Measurements from ENCODE around the gene RAB40B.

The RAB40B gene

DNA sequence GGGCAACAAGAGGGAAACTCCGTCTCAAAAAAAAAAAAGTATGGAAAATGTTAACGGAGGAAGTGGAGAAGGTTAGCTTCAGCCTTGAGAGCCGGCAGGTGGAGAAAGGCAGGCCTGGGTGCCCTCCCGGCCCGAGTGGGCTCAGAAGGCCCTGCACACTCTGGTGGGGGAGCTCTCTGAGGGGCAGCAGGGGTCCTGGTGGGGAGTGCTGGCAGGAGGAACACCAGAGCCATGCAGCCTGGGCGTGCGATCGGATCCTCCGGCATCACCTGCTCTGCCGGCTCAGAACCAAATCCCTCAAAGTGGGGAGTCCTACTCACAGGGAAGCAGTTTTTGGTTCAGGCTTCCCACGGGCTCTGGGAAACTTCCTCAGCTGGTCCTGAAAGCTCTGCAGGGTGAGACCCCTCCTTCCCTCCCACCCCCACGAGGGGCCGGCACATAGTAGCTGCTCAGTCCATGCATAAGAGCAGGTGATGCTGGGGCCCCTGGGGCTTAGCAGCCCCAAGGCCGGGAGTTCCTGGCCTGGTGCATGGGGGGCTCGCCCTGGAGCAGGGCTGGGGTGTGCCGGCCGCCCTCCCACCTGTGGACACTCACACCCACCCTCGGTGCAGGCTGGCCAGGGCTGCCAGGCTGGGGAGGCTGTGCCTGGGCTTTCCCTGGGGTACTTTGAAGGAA, 38.1 kb upstream of the RAB40B start:
- CTCF ChIA-PET = no interaction called here
- H3K27ac ChIP-seq = no peak overlapping the region
- TF ChIP-seq, protein P1, sequence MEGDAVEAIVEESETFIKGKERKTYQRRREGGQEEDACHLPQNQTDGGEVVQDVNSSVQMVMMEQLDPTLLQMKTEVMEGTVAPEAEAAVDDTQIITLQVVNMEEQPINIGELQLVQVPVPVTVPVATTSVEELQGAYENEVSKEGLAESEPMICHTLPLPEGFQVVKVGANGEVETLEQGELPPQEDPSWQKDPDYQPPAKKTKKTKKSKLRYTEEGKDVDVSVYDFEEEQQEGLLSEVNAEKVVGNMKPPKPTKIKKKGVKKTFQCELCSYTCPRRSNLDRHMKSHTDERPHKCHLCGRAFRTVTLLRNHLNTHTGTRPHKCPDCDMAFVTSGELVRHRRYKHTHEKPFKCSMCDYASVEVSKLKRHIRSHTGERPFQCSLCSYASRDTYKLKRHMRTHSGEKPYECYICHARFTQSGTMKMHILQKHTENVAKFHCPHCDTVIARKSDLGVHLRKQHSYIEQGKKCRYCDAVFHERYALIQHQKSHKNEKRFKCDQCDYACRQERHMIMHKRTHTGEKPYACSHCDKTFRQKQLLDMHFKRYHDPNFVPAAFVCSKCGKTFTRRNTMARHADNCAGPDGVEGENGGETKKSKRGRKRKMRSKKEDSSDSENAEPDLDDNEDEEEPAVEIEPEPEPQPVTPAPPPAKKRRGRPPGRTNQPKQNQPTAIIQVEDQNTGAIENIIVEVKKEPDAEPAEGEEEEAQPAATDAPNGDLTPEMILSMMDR (conservative IDR thresholded peaks at IDR 0.05; ENCODE audit: low read depth) = no peak
- no peak for DNase-seq (ENCODE audit: low spot score)
- POLR2A ChIA-PET (ENCODE audit: low non-redundant PET) = no interaction called here

DNA sequence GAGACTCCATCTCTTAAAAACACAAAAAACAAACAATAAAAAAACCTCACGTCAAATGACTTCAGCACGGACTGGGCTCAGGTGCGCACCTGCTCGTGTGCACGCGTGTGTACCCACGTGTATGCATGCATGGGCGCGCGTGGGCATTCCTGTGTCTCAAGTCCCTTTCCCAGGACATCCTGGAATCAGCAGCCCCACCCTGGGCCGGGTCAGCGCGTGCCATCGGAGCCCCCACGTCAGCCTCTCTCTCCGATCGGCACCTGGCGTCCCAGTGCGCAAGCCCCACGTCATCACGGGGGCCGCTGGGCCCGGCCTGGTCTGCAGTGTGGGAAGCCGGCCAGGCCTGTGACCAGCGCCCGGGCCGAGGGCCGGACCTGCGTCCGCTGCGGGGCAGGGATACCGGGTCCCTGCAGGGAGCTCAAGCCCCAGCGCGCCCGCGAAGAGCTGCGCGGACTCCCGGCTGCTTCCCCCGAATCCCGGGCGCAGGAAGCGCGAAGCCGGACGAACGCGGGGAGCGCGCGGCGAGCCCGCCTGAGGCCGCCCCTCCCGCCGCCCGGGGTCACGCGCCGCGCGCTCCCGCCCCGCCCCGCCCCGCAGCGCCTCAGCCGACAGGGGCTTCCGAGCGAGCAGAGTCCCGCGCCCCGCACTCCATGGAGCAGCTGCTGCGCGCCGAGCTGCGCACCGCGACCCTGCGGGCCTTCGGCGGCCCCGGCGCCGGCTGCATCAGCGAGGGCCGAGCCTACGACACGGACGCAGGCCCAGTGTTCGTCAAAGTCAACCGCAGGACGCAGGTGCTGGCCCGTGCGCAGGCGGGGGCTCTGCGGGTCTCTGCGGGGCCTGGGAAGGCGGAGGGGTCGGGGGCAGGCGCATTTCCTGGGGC, 36.7 kb upstream of the RAB40B start, which contains the start of gene FN3K:
TSS of gene FN3K (plus strand) at position 629 of the 880 bp plus-strand sequence. CDS start at position 651, 22 bp downstream.
- POLR2A ChIA-PET (ENCODE audit: low non-redundant PET) = no interaction called here
- peak; percentile 54 for DNase-seq (ENCODE audit: low spot score)
- H3K27ac ChIP-seq = peak within 1 kb of the TSS; percentile 63
- CTCF ChIA-PET = no interaction called here
- TF ChIP-seq, protein P1 (conservative IDR thresholded peaks at IDR 0.05; ENCODE audit: low read depth) = no peak

DNA sequence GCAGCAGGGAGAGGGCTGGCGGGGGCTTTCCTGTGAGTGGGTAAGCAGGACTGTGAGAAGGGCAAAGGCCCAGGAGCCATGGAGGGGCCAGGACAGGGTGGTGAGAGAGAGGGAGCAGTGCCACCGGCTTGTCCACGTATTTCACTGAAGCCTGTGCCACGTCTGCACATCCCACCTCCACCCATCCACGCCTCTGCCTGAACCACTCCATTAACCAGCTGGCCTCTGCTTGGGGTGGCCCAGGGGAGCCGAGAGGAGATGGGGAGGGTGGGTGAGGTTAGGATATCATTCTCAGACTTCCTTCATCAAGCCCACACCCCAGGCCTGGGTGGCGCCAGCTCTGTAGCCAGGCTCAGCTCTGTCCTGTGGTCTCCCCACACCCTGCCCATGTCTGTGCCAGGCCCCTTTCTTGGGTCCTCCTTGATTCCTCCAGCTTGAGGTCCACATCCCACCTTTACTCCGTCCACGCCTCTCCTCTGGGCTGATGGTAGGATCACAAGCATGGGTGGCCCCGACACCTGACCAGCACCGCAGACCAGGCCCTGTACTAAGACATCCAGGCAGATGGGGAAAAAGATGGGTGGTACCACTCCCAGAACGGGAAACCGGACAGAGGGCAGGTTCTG, 33.7 kb upstream of the RAB40B start:
- CTCF ChIA-PET = no interaction called here
- DNase-seq (ENCODE audit: low spot score) = no peak
- POLR2A ChIA-PET (ENCODE audit: low non-redundant PET) = no interaction called here
- TF ChIP-seq, protein P1 (conservative IDR thresholded peaks at IDR 0.05; ENCODE audit: low read depth) = no peak
- H3K27ac ChIP-seq = peak overlapping the region; percentile 6; the same call in 1 of the 2 replicates

DNA sequence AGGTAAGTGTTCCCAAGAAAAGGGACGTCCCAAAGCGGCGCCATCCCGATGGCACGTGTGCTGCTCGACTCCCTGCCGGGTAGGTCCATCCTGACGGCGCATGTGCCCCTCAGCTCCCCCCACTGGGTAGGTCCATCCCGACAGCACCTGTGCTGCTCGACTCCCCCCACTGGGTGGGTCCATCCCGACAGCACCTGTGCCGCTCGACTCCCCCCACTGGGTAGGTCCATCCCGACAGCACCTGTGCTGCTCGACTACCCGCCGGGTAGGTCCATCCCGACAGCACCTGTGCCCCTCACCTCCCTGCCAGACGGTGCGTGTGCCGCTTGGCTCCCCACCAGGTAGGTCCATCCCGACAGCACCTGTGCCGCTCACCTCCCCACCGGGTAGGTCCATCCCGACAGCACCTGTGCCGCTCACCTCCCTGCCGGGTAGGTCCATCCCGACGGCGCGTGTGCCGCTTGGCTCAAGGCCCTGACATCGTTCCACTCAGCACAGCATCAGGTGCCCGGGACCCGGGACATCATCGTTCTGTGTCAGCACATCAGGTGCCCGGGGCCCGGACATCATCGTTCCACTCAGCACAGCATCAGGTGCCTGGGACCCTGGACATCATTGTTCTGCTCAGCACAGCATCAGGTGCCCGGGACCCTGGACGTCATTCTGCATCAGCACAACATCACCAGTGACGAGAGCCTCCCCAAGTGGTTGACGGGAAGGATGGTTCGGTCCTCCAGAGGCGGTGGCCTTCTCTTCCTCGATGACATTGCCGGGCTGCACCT, 31.2 kb upstream of the RAB40B start:
- ChIA-PET POLR2A (ENCODE audit: low non-redundant PET) (no interaction called here), CTCF (interaction anchor here (0.6 kb wide), 1 partner anchor 10 kb away, joined by 3 read pairs; no protein-coding TSS in a partner anchor)
- DNase-seq (ENCODE audit: low spot score) = no peak

DNA sequence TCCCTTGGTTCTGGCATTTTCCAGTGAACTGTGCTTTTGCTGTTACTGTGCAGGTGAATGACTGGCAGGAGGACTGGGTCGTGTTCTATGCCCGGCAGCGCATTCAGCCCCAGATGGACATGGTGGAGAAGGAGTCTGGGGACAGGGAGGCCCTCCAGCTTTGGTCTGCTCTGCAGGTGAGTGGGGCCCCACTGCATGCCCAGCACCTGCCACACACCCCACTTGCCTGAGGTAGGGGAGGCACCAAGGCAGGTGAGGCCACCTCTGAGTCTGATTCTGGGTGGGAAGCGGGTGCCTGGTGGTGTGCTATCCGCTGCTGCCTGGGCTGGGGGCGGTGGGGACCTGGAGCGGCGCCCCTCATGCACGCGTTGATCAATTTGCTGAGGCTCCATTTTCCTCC, 27.9 kb upstream of the RAB40B start:
- no peak overlapping the region for H3K27ac ChIP-seq
- DNase-seq (ENCODE audit: low spot score) = no peak
- TF ChIP-seq, protein P1 (conservative IDR thresholded peaks at IDR 0.05; ENCODE audit: low read depth) = no peak
- ChIA-PET CTCF (interaction anchor here (0.6 kb wide), 1 partner anchor 14 kb away, joined by 3 read pairs; no protein-coding TSS in a partner anchor), POLR2A (ENCODE audit: low non-redundant PET) (no interaction called here)

More for the DNA sequence above, 31.2 kb upstream of the RAB40B start:
- no peak overlapping the region for H3K27ac ChIP-seq
- TF ChIP-seq, protein P1 (conservative IDR thresholded peaks at IDR 0.05; ENCODE audit: low read depth) = no peak
